Astrocyte of the cerebellum (primary cell): Measurements from ENCODE around the gene DSCAML1.

Source experiments
- DNase-seq: peaks from one replicate; pipeline ENCODE4 v3.0.0-alpha.2; 2011; ENCODE audit warnings: low read depth
- H3K4me3 ChIP-seq: 2 replicates; pipeline ENCODE4 v1.5.1; 2011; ENCODE audit warnings: mild to moderate bottlenecking, low read depth, low read length, moderate library complexity
- in situ Hi-C: cut with HindIII; loops from 2 replicates; pipeline ENCODE4 v1.10.0; 2017; ENCODE audit warnings: low sequenced_read_pairs
- TF ChIP-seq, protein P1 (sequence below): IDR thresholded peaks from 2 replicates; pipeline ENCODE4 v1.5.1; 2012; ENCODE audit warnings: low read length, low read depth, moderate library complexity, mild to moderate bottlenecking; ENCODE audit errors: missing control alignments

DSCAML1 gene

DNA sequence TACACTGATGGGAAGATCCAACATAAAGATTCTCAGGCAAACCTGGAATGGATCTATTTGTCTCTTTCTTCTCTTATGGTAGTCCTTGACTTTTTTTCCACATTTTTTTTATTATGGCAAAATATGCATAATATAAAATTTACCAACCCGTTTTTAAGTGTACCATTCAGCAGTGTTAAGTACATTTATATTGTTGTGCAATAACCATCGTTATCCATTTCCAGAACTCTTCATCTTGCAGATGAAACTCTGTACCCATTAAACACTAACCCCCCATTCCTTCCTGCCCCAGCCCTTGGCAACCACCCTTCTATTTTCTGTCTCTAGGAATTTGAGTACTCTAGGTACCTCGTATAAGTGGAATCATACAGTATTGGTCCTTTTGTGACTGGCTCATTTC is 99.7 kb downstream of the DSCAML1 start:
- no peak for DNase-seq
- no peak overlapping the region for H3K4me3 ChIP-seq
- in situ Hi-C loops: no loop called here
- TF ChIP-seq, protein P1, sequence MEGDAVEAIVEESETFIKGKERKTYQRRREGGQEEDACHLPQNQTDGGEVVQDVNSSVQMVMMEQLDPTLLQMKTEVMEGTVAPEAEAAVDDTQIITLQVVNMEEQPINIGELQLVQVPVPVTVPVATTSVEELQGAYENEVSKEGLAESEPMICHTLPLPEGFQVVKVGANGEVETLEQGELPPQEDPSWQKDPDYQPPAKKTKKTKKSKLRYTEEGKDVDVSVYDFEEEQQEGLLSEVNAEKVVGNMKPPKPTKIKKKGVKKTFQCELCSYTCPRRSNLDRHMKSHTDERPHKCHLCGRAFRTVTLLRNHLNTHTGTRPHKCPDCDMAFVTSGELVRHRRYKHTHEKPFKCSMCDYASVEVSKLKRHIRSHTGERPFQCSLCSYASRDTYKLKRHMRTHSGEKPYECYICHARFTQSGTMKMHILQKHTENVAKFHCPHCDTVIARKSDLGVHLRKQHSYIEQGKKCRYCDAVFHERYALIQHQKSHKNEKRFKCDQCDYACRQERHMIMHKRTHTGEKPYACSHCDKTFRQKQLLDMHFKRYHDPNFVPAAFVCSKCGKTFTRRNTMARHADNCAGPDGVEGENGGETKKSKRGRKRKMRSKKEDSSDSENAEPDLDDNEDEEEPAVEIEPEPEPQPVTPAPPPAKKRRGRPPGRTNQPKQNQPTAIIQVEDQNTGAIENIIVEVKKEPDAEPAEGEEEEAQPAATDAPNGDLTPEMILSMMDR: no peak

DNA sequence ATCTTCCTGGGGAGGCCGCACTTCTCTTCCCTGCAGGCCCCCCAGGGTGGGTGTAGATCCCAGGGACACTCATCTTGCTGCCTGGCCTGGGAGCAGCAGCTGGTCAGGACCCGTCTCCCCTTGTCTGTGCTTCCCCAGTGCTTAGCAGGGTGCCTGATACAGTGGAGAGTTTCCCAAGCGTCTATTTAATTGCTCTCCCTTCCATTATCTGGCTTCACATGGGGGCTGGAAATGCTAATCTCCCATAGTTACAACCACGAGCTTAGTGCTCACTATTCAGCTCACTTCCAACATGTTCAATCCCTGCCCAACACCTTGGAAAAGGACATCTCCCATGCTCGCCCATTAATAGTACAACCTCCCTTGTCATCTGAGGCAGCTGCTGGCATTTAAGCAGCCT is 100.5 kb downstream of the DSCAML1 start:
- TF ChIP-seq, protein P1: no peak
- in situ Hi-C loops: no loop called here
- H3K4me3 ChIP-seq: no peak overlapping the region
- DNase-seq: no peak

DNA sequence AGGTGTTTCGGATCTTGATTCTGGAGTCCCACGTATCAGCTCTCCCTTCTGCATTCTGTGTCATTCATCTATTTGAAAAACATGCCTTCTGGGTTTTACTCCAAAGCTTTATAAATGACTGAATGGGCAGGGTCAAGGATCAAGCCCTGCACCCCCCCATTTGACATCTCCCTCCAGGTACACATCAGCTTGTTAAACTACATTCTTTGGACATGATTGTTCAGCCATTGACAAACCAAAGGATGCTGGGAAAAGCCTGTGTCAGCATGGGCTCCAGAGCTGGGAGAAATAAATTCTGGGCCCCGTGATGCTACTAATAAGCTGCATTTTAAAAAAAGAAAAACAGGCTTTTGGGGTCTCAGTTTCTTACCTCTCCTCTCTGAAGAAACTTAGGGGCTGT is 103.7 kb downstream of the DSCAML1 start:
- H3K4me3 ChIP-seq: no peak overlapping the region
- TF ChIP-seq, protein P1: no peak
- in situ Hi-C loops: no loop called here
- no peak for DNase-seq

DNA sequence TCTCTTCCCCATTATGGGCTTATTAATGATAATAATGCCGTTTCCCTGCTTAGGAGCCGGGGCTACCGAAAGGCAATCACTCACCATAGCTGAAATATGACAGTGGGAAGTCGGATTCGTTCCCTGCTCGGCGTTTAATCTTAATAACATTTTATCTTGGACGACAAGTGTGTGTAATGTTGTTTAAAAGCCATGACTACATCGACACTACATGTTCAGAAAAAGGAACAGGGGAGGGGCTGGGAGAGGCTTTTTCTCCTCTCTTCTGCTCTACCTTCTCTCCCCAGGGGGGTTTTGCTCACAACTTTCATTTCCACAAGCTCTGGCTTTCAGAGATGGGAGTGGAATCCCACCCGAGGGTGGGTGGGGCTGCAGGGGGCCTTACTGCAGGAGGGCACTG is 105.5 kb downstream of the DSCAML1 start:
- no peak for DNase-seq
- H3K4me3 ChIP-seq: no peak overlapping the region
- TF ChIP-seq, protein P1: no peak
- in situ Hi-C loops: no loop called here

DNA sequence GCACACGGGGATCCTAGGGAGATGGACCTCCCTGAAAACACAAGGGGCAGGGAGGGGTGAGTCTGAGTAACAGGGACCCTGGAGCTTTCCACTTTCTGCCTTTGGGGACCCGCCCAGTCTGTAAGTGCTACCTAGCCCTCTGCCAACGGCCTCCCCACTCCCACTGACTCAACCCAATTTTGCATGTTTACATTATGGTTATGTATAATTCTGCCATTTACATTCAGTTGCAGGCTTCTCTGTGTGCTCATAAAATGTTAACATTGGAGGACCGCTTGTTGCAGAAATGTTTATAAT is 105.8 kb downstream of the DSCAML1 start:
- in situ Hi-C loops: no loop called here
- DNase-seq: no peak
- TF ChIP-seq, protein P1: no peak

DNA sequence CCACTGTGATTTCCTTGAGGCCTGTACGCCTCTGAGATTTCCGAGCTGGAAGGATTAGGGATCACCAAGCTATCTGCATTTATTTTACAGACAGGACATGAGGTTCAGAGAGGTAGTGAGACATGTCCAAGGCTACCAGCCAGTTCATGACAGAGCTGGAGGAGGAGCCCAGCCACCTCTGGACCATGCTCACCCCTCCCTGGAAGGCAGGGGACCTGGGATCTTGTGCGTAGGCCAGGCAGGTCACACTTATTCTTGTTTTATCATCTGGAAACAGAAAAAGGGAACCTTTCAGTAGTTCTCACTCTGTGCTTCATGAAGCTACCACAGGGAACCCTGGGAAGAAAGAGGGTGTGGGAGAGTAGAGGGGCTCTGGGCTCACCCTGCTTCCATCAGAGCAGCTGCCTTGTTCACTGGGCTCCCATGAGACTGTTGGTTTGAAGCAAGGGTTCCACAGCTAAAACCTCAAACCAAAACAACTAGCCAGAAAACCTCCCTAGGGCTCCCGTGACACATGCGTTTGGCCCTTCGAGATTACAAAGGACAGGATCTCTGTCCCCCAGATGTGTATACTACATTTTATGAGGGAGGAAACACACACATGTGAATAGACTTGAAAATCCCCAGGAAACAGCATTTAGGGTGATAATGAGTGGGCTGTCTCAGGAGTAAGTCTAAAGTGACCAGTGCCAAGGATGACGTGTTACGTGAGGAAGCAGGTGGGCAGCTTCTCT is 106.4 kb downstream of the DSCAML1 start:
- no peak for DNase-seq
- TF ChIP-seq, protein P1: no peak
- in situ Hi-C loops: no loop called here
- H3K4me3 ChIP-seq: no peak overlapping the region

More for the DNA sequence above, 105.8 kb downstream of the DSCAML1 start:
- no peak overlapping the region for H3K4me3 ChIP-seq
